SK-N-MC (cell line): ENCODE data around the gene FCHSD2.

Experiments used
- EZH2 ChIP-seq: fragments of 200-600 bp; sonication (generic); IDR thresholded peaks from one replicate; pipeline ENCODE4 v1.6.1; 2017; ENCODE audit warnings: antibody characterized with exemption
- FOXP2 ChIP-seq: optimal IDR thresholded peaks from 2 replicates; pipeline ENCODE3; 2011; ENCODE audit warnings: mild to moderate bottlenecking, moderate library complexity; ENCODE audit not compliant: insufficient read depth; ENCODE audit errors: extremely low read length, control extremely low read depth
- POLR2AphosphoS5 ChIP-seq: IDR thresholded peaks from 2 replicates; pipeline ENCODE4 v1.6.1; 2012; ENCODE audit warnings: mild to moderate bottlenecking, low read depth, low read length, borderline replicate concordance

DNA sequence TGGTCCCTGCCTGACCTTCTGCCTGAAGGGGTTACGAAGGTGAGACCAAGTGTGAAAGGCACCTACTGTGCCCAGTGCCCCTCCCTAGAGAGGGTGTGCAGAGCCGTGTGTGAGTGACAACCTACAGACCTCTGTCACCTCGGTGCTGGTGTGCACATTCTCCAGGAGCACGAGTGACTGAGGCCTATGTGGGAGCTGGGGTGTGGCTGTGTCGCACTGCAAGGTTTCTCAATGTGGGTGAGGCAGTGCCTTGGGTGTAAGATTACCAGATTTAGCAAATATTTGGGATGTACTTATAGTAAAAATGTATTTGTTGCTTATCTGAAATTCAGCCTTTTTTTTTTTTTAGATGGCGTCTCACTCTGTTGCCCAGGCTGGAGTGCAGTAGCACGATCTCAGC lies 353.9 kb downstream of the FCHSD2 start:
- TF ChIP-seq EZH2 (no peak), POLR2AphosphoS5 (no peak), FOXP2 (no peak)
